Measurements from ENCODE around the gene RYR2.

GRCh38 chr1:237011432-237011831, 30.6 kb upstream of the RYR2 start:
- no peak for TF ChIP-seq CTCF (IDR thresholded peaks at IDR 0.05)
- TF ChIP-seq POLR2A (IDR thresholded peaks at IDR 0.05), result no peak
